CD8-positive, alpha-beta memory T cell (primary cell): ENCODE data around the gene PLEKHM3. TPM values are rescaled to one million over a fixed set of nuclear protein-coding genes. Genes with fewer than 3 reads are reported as not detected.

Experiments
- CTCF ChIA-PET: fragments of 350-600 bp; sonication (Branson Sonifier 250); formaldehyde crosslinking; loops from one replicate; lab custom pipeline; 2021; ENCODE audit warnings: antibody characterized with exemption; lab: Charles Lee
- POLR2A ChIA-PET: fragments of 350-600 bp; sonication (Branson Sonifier 250); formaldehyde crosslinking; loops from one replicate; lab custom pipeline; 2021; ENCODE audit warnings: antibody characterized with exemption; lab: Charles Lee
- DNase-seq, 5 donors: peaks; one replicate each; pipeline versions ENCODE4 v3.0.0 to v3.0.0-alpha.2; 2020 to 2022; ENCODE audit warnings: mixed read lengths in 1 of 5
- H3K27ac ChIP-seq: one replicate; pipeline ENCODE4 v1.7.0; 2013; ENCODE audit warnings: low read depth, mild to moderate bottlenecking, low read length, moderate library complexity
- H3K27me3 ChIP-seq: 2 replicates; pipeline ENCODE4 v1.7.0; 2013; ENCODE audit warnings: low read length, mild to moderate bottlenecking; ENCODE audit not compliant: insufficient read depth, poor library complexity, severe bottlenecking
- H3K36me3 ChIP-seq: 2 replicates; pipeline ENCODE4 v1.7.0; 2013; ENCODE audit warnings: mild to moderate bottlenecking, low read length, moderate library complexity; ENCODE audit not compliant: insufficient read depth
- H3K4me1 ChIP-seq: 2 replicates; pipeline ENCODE4 v1.7.0; 2013; ENCODE audit warnings: mild to moderate bottlenecking, low read length, moderate library complexity; ENCODE audit not compliant: insufficient read depth
- H3K4me3 ChIP-seq: 2 replicates; pipeline ENCODE4 v1.7.0; 2013; ENCODE audit warnings: mild to moderate bottlenecking, low read length
- H3K9me3 ChIP-seq: 2 replicates; pipeline ENCODE4 v1.7.0; 2013; ENCODE audit warnings: mild to moderate bottlenecking, low read length
- H3K27ac Mint-ChIP-seq, 8 donors: one replicate each; pipeline ENCODE4 v1.8.0; 2020 to 2021; ENCODE audit warnings: mixed read lengths in 8 of 8, mild to moderate bottlenecking in 6 of 8, inconsistent platforms in 3 of 8, moderate library complexity in 3 of 8
- H3K27me3 Mint-ChIP-seq, 2 donors: one replicate each; pipeline ENCODE4 v1.8.0; 2020 to 2021; ENCODE audit warnings: mixed read lengths in 2 of 2, mild to moderate bottlenecking in 1 of 2, moderate library complexity in 1 of 2
- H3K36me3 Mint-ChIP-seq, 3 donors: one replicate each; pipeline ENCODE4 v1.8.0; 2020 to 2021; ENCODE audit warnings: mixed read lengths in 3 of 3, inconsistent platforms in 1 of 3, mild to moderate bottlenecking in 1 of 3
- H3K4me1 Mint-ChIP-seq, 3 donors: one replicate each; pipeline ENCODE4 v1.8.0; 2020 to 2021; ENCODE audit warnings: mixed read lengths in 3 of 3, inconsistent platforms in 1 of 3, mild to moderate bottlenecking in 1 of 3
- H3K4me3 Mint-ChIP-seq, 7 donors: one replicate each; pipeline ENCODE4 v1.8.0; 2020 to 2021; ENCODE audit warnings: mixed read lengths in 7 of 7, mild to moderate bottlenecking in 6 of 7, moderate library complexity in 4 of 7, inconsistent platforms in 2 of 7
- H3K9me3 Mint-ChIP-seq, 5 donors: one replicate each; pipeline ENCODE4 v1.8.0; 2020 to 2022; ENCODE audit warnings: mixed read lengths in 5 of 5, mild to moderate bottlenecking in 3 of 5, moderate library complexity in 2 of 5, inconsistent platforms in 1 of 5
- polyA plus RNA-seq: library from polyadenylated mRNA; unstranded; fragments of 300-500 nt; fragmentation: Illumina TruSeq; gene quantifications from one replicate; pipeline ENCODE4 v1.2.3, GENCODE V29; 2021
- total RNA-seq, 2 experiments: library from RNA; stranded (reverse); gene quantifications; one replicate each; pipeline ENCODE4 v1.2.3, GENCODE V29; 2021

The PLEKHM3 gene
- total RNA-seq (1 to 10 TPM; 6.9 to 7.2 TPM), polyA plus RNA-seq (4.4 TPM)

- Histone ChIP-seq H3K27me3 (no peaks in the 10 kb centered on the region), H3K36me3 (no peaks in the 10 kb centered on the region), H3K4me1 (no peaks in the 10 kb centered on the region), H3K27ac (peak within 1 kb of the TSS; percentile 68), H3K9me3 (no peaks in the 10 kb centered on the region), H3K4me3 (peak within 1 kb of the TSS; percentile 79)
- peak; percentile 46 to 73 (median 57) for DNase-seq
- H3K9me3 Mint-ChIP-seq: no peaks in the 10 kb centered on the region
- peaks cover 26 to 40% (median 37%) of the 10 kb centered on the region in 3 donors for H3K4me1 Mint-ChIP-seq
- peaks cover 1 to 15% (median 3%) of the 10 kb centered on the region in 3 donors for H3K36me3 Mint-ChIP-seq
- H3K27ac Mint-ChIP-seq: peak within 1 kb of the TSS; percentile 79 to 96 (median 94)
- CTCF ChIA-PET: interaction anchor here (0.7 to 3.8 kb wide), 4 partner anchors 15 to 400 kb away, joined by 3 to 12 read pairs (median 4); partner anchors contain the start of gene METTL21A
- no peaks in the 10 kb centered on the region for H3K27me3 Mint-ChIP-seq
- POLR2A ChIA-PET: interaction anchor here (0.7 to 2.7 kb wide), 4 partner anchors 314 to 1939 kb away, joined by 3 to 13 read pairs (median 4); partner anchors contain the start of genes CCNYL1, CREB1 and INO80D
- peak within 1 kb of the TSS; percentile 90 to 100 (median 97) for H3K4me3 Mint-ChIP-seq
Observed at GRCh38 chr2:208025037-208025813, at the start of gene PLEKHM3. PLEKHM3 (minus strand) TSS chr2:208025527; CDS start chr2:208001639, 23,888 bp downstream.

- H3K27me3 ChIP-seq: no peaks in the 10 kb centered on the region
- H3K4me1 ChIP-seq: no peaks in the 10 kb centered on the region
- Mint-ChIP-seq H3K36me3 (peaks cover 0 to 6% (median 0%) of the 10 kb centered on the region in 3 donors), H3K9me3 (no peaks in the 10 kb centered on the region), H3K4me1 (no peaks in the 10 kb centered on the region), H3K27ac (peak overlapping the region in 1 of 8 donors; percentile 29), H3K27me3 (peaks cover 5 to 44% of the 10 kb centered on the region in 2 donors), H3K4me3 (no peak overlapping the region)
- no peak overlapping the region for H3K4me3 ChIP-seq
- CTCF ChIA-PET: interaction anchor here (1.7 kb wide), 1 partner anchor 329 kb away, joined by 5 read pairs; no protein-coding TSS in a partner anchor
- no peaks in the 10 kb centered on the region for H3K9me3 ChIP-seq
- no peaks in the 10 kb centered on the region for H3K36me3 ChIP-seq
- H3K27ac ChIP-seq: no peak overlapping the region
- POLR2A ChIA-PET: no interaction called here
- no peak for DNase-seq
Observed at GRCh38 chr2:208074610-208075356, 49.5 kb upstream of the PLEKHM3 start.

- Mint-ChIP-seq H3K27me3 (peaks cover 0 to 23% of the 10 kb centered on the region in 2 donors), H3K4me3 (no peak overlapping the region), H3K27ac (no peak overlapping the region), H3K9me3 (no peaks in the 10 kb centered on the region), H3K4me1 (no peaks in the 10 kb centered on the region), H3K36me3 (peaks cover 0 to 3% (median 0%) of the 10 kb centered on the region in 3 donors)
- ChIA-PET POLR2A (no interaction called here), CTCF (interaction anchor here (0.6 to 1.8 kb wide), 4 partner anchors 32 to 446 kb away, joined by 4 to 11 read pairs (median 4); no protein-coding TSS in a partner anchor)
- H3K27ac ChIP-seq: no peak overlapping the region
- H3K9me3 ChIP-seq: no peaks in the 10 kb centered on the region
- DNase-seq: peak; percentile 20 to 62 (median 32)
- H3K36me3 ChIP-seq: no peaks in the 10 kb centered on the region
- no peaks in the 10 kb centered on the region for H3K27me3 ChIP-seq
- H3K4me3 ChIP-seq: no peak overlapping the region
- H3K4me1 ChIP-seq: no peaks in the 10 kb centered on the region
Observed at GRCh38 chr2:208072250-208072892, 47.0 kb upstream of the PLEKHM3 start.

GRCh38 chr2:208069186-208069585, 43.9 kb upstream of the PLEKHM3 start:
- H3K9me3 Mint-ChIP-seq: no peaks in the 10 kb centered on the region
- ChIA-PET POLR2A (no interaction called here), CTCF (no interaction called here)
- peaks cover 0 to 7% of the 10 kb centered on the region in 2 donors for H3K27me3 Mint-ChIP-seq
- no peak for DNase-seq
- no peak overlapping the region for H3K27ac Mint-ChIP-seq
- Histone ChIP-seq H3K27me3 (no peaks in the 10 kb centered on the region), H3K9me3 (no peaks in the 10 kb centered on the region), H3K36me3 (no peaks in the 10 kb centered on the region), H3K27ac (no peak overlapping the region), H3K4me3 (no peak overlapping the region), H3K4me1 (no peaks in the 10 kb centered on the region)
- no peaks in the 10 kb centered on the region for H3K36me3 Mint-ChIP-seq
- H3K4me3 Mint-ChIP-seq: no peak overlapping the region
- H3K4me1 Mint-ChIP-seq: no peaks in the 10 kb centered on the region

GRCh38 chr2:208066016-208066415, 40.7 kb upstream of the PLEKHM3 start:
- no peaks in the 10 kb centered on the region for H3K36me3 ChIP-seq
- H3K4me1 ChIP-seq: no peaks in the 10 kb centered on the region
- no peak overlapping the region for H3K4me3 Mint-ChIP-seq
- H3K27ac ChIP-seq: no peak overlapping the region
- H3K27me3 Mint-ChIP-seq: peaks cover 0 to 5% of the 10 kb centered on the region in 2 donors
- no peak overlapping the region for H3K4me3 ChIP-seq
- DNase-seq: no peak
- no peaks in the 10 kb centered on the region for H3K4me1 Mint-ChIP-seq
- ChIA-PET CTCF (no interaction called here), POLR2A (no interaction called here)
- H3K36me3 Mint-ChIP-seq: no peaks in the 10 kb centered on the region
- no peaks in the 10 kb centered on the region for H3K9me3 ChIP-seq
- no peaks in the 10 kb centered on the region for H3K27me3 ChIP-seq
- H3K27ac Mint-ChIP-seq: no peak overlapping the region
- H3K9me3 Mint-ChIP-seq: no peaks in the 10 kb centered on the region

- Histone ChIP-seq H3K36me3 (no peaks in the 10 kb centered on the region), H3K4me1 (no peaks in the 10 kb centered on the region), H3K27ac (no peak overlapping the region), H3K4me3 (no peak overlapping the region), H3K27me3 (no peaks in the 10 kb centered on the region), H3K9me3 (no peaks in the 10 kb centered on the region)
- no peak overlapping the region for H3K4me3 Mint-ChIP-seq
- ChIA-PET CTCF (no interaction called here), POLR2A (no interaction called here)
- H3K27ac Mint-ChIP-seq: peak overlapping the region in 1 of 8 donors; percentile 17
- no peak for DNase-seq
- peaks cover 3 to 5% of the 10 kb centered on the region in 2 donors for H3K27me3 Mint-ChIP-seq
- H3K36me3 Mint-ChIP-seq: no peaks in the 10 kb centered on the region
- no peaks in the 10 kb centered on the region for H3K9me3 Mint-ChIP-seq
- no peaks in the 10 kb centered on the region for H3K4me1 Mint-ChIP-seq
Observed at GRCh38 chr2:208065476-208065875, 40.1 kb upstream of the PLEKHM3 start.

GRCh38 chr2:208064220-208064961, 39.1 kb upstream of the PLEKHM3 start:
- Histone ChIP-seq H3K9me3 (no peaks in the 10 kb centered on the region), H3K36me3 (no peaks in the 10 kb centered on the region), H3K4me1 (no peaks in the 10 kb centered on the region), H3K27ac (no peak overlapping the region), H3K27me3 (no peaks in the 10 kb centered on the region), H3K4me3 (no peak overlapping the region)
- ChIA-PET POLR2A (no interaction called here), CTCF (no interaction called here)
- H3K4me3 Mint-ChIP-seq: no peak overlapping the region
- no peaks in the 10 kb centered on the region for H3K9me3 Mint-ChIP-seq
- no peaks in the 10 kb centered on the region for H3K36me3 Mint-ChIP-seq
- peak overlapping the region in 1 of 8 donors; percentile 36 for H3K27ac Mint-ChIP-seq
- no peaks in the 10 kb centered on the region for H3K4me1 Mint-ChIP-seq
- H3K27me3 Mint-ChIP-seq: peaks cover 5% of the 10 kb centered on the region in 2 donors
- no peak for DNase-seq
